Measurements from ENCODE around the gene CTDP1. TPM values are rescaled to one million over a fixed set of nuclear protein-coding genes. Genes with fewer than 3 reads are reported as not detected.

Gene CTDP1
- total RNA-seq, 1 donor from 2014 or later = 29.7 TPM

DNA sequence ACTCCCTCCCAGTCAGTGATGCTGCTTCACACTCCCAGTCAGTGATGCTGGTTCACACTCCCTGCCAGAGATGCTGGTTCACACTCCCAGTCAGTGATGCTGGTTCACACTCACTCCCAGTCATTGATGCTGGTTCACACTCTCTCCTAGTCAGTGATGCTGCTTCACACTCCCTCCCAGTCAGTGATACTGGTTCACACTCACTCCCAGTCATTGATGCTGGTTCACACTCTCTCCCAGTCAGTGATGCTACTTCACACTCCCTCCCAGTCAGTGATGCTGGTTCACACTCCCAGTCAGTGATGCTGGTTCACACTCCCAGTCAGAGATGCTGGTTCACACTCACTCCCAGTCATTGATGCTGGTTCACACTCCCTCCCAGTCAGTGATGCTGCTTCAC, 83.8 kb downstream of the CTDP1 start:
- Histone ChIP-seq H3K36me3 (ENCODE audit: control insufficient read depth, insufficient read depth, low read length) (no peaks in the 10 kb centered on the region), H3K27me3 (ENCODE audit: control insufficient read depth, insufficient read depth, low read length) (peaks cover 3% of the 10 kb centered on the region), H3K4me3 (ENCODE audit: low read depth, low read length) (no peak overlapping the region)
- DNase-seq (ENCODE audit: low read depth) = no peak
- TF ChIP-seq, protein P1, sequence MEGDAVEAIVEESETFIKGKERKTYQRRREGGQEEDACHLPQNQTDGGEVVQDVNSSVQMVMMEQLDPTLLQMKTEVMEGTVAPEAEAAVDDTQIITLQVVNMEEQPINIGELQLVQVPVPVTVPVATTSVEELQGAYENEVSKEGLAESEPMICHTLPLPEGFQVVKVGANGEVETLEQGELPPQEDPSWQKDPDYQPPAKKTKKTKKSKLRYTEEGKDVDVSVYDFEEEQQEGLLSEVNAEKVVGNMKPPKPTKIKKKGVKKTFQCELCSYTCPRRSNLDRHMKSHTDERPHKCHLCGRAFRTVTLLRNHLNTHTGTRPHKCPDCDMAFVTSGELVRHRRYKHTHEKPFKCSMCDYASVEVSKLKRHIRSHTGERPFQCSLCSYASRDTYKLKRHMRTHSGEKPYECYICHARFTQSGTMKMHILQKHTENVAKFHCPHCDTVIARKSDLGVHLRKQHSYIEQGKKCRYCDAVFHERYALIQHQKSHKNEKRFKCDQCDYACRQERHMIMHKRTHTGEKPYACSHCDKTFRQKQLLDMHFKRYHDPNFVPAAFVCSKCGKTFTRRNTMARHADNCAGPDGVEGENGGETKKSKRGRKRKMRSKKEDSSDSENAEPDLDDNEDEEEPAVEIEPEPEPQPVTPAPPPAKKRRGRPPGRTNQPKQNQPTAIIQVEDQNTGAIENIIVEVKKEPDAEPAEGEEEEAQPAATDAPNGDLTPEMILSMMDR (IDR thresholded peaks at IDR 0.05; ENCODE audit: insufficient read depth, low read length, poor library complexity, severe bottlenecking) = no peak

DNA sequence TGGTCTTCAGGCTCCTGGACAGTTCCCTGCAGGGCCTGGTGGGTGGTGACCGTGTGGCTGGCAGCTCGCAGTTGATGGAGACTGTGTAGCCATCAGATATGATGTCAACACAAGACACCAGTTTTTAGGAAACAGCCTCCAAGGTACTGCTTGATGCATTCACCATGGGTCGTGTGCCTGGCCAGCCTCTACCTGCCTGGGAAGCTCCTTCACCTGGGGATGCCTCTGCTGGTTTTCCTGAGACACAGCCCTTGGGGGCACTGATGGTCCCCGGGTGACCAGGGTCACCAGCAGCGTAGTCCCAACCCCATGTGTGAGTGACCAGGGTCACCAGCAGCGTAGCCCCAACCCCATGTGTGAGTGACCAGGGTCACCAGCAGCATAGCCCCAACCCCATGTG, 84.5 kb downstream of the CTDP1 start:
- peaks cover 3% of the 10 kb centered on the region for H3K27me3 ChIP-seq (ENCODE audit: control insufficient read depth, insufficient read depth, low read length)
- DNase-seq (ENCODE audit: low read depth) = no peak
- no peak overlapping the region for H3K4me3 ChIP-seq (ENCODE audit: low read depth, low read length)
- TF ChIP-seq, protein P1 (IDR thresholded peaks at IDR 0.05; ENCODE audit: insufficient read depth, low read length, poor library complexity, severe bottlenecking) = no peak
- H3K36me3 ChIP-seq (ENCODE audit: control insufficient read depth, insufficient read depth, low read length) = no peaks in the 10 kb centered on the region

DNA sequence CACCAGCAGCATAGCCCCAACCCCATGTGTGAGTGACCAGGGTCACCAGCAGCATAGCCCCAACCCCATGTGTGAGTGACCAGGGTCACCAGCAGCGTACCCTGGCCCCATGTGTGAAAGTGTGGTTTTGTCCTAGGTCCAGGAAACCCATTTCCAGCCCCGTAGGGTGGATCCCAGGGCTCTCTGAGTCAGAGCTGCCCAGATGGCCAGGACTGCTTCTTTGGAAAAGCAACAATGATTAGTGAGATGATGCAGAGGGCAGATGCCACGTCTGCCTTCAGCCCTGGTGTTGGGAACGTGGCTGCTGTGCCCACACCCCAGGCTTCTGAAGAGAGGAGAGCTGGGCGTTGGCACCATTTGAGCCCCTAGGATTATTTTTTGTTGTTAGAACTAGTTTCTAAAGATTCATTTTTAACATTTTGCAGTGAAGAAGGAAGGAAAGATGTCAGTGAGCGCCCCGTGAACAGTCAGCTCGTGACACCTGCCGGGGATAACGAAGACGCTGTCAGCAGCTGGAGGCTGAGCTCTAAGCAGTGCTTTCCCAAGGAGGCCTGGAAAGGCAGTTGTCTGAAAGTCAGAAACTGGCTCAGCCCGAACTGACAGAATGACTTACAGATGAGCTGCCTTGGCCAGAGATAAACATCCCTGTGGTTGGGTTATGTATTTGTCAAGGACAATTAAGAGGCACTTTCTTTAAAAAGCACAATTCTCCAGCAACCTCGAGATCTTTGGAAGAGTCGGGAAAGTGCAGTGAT, 86.1 kb downstream of the CTDP1 start:
- Histone ChIP-seq H3K36me3 (ENCODE audit: control insufficient read depth, insufficient read depth, low read length) (no peaks in the 10 kb centered on the region), H3K4me3 (ENCODE audit: low read depth, low read length) (no peak overlapping the region), H3K27me3 (ENCODE audit: control insufficient read depth, insufficient read depth, low read length) (peaks cover 4% of the 10 kb centered on the region)
- TF ChIP-seq, protein P1 (IDR thresholded peaks at IDR 0.05; ENCODE audit: insufficient read depth, low read length, poor library complexity, severe bottlenecking) = no peak
- no peak for DNase-seq (ENCODE audit: low read depth)

DNA sequence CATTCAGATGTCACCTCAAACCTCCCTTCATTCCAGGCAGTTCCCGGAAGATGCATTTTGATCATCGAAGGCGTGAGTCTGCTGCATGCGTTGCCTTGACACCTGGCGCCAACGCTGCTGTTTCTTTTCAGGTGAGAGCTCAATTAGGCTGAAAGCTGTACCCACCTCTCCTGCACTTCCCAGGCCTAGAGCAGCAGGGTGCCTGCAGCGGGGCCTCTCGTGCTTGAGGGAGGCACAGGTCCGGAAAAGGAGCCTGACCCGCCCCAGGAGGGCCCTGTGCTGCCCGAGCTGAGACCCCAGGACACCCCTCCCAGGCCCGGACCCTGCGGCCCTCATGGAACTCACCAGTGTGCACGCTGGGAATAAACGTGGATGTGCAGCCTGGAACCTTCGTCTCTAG, 86.7 kb downstream of the CTDP1 start:
- peaks cover 5% of the 10 kb centered on the region for H3K27me3 ChIP-seq (ENCODE audit: control insufficient read depth, insufficient read depth, low read length)

DNA sequence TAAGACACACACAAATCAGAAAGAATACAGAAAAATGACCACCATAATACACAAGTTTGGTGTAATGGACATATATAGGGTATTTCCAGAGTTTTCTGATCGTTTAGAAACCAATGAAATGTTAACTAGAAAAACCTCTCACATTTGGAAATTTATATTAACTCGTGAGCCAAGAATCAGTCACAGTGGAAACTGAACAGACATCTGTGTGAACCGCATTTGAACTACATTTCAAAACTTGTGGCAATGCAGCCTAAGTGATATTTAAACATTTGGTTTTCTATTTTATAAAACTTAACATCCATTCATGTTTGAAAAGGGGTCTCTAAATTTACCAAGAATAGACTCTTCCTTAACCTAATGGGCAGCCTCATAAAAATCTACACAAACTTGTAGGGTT, 89.1 kb downstream of the CTDP1 start:
- TF ChIP-seq, protein P1 (IDR thresholded peaks at IDR 0.05; ENCODE audit: insufficient read depth, low read length, poor library complexity, severe bottlenecking) = no peak
- H3K27me3 ChIP-seq (ENCODE audit: control insufficient read depth, insufficient read depth, low read length) = peaks cover 20% of the 10 kb centered on the region
- no peak for DNase-seq (ENCODE audit: low read depth)
- H3K36me3 ChIP-seq (ENCODE audit: control insufficient read depth, insufficient read depth, low read length) = no peaks in the 10 kb centered on the region
- no peak overlapping the region for H3K4me3 ChIP-seq (ENCODE audit: low read depth, low read length)

More for the DNA sequence above, 86.7 kb downstream of the CTDP1 start:
- Histone ChIP-seq H3K4me3 (ENCODE audit: low read depth, low read length) (no peak overlapping the region), H3K36me3 (ENCODE audit: control insufficient read depth, insufficient read depth, low read length) (no peaks in the 10 kb centered on the region)
- no peak for DNase-seq (ENCODE audit: low read depth)
- TF ChIP-seq, protein P1 (IDR thresholded peaks at IDR 0.05; ENCODE audit: insufficient read depth, low read length, poor library complexity, severe bottlenecking) = no peak

Data from kidney epithelial cell (primary cell).